IMR-90 (cell line): ENCODE measurements around the gene PTPRG.
A peak's percentile ranks its signal among the peaks of the same experiment; 100 is the strongest.

Experiments used
- CEBPB ChIP-seq: IDR thresholded peaks from 2 replicates; pipeline ENCODE4 v1.6.1; 2012; ENCODE audit warnings: low read depth, low read length, improper control_type of control experiment
- CTCF ChIP-seq: conservative IDR thresholded peaks from 2 replicates; pipeline ENCODE4 v1.5.1; 2012; ENCODE audit warnings: mild to moderate bottlenecking, low read depth, low read length, improper control_type of control experiment
- MXI1 ChIP-seq: IDR thresholded peaks from 2 replicates; pipeline ENCODE4 v1.6.1; 2012; ENCODE audit warnings: low read depth, mild to moderate bottlenecking, low read length, moderate library complexity, borderline replicate concordance
- NFE2L2 ChIP-seq: fragments of 150-350 bp; IDR thresholded peaks from 2 replicates; pipeline ENCODE4 v1.6.1; 2016; ENCODE audit warnings: low read depth, mild to moderate bottlenecking, low read length
- POLR2A ChIP-seq: IDR thresholded peaks from 2 replicates; pipeline ENCODE4 v1.6.1; 2012; ENCODE audit warnings: mild to moderate bottlenecking, low read depth, low read length

- TF ChIP-seq CEBPB, result peak; percentile 70
- TF ChIP-seq POLR2A, result no peak
- TF ChIP-seq CTCF, result no peak
- TF ChIP-seq NFE2L2, result no peak
- no peak for TF ChIP-seq MXI1
Observed at GRCh38 chr3:61828184-61828874, 267.0 kb downstream of the PTPRG start.
